ENCODE data around the gene TRIO. TPM values are rescaled to one million over a fixed set of nuclear protein-coding genes. Genes with fewer than 3 reads are reported as not detected.

TRIO gene
- total and polyA plus RNA-seq, 11 donors, result 35.2 to 99.1 (median 58.4) TPM

GRCh38 chr5:14184725-14185124, 41.6 kb downstream of the TRIO start:
- Histone ChIP-seq H3K9me3 (no peaks in the 10 kb centered on the region), H3K27ac (peak overlapping the region; percentile 19 to 90 (median 66)), H3K36me3 (no peaks in the 10 kb centered on the region), H3K4me1 (peaks cover 22 to 84% (median 62%) of the 10 kb centered on the region in 12 donors), H3K4me3 (no peak overlapping the region), H3K27me3 (no peaks in the 10 kb centered on the region)
- 85 to 91% (median 88%) methylated on average over 11 of the region's 11 CpGs for WGBS, 4 donors
- DNase-seq (no peak), ATAC-seq (no peak)
- intact Hi-C loops (cut with DNase I), result loop anchor here in 5 of 10 donors (5.0 kb wide), 2 partner anchors 32 to 37 kb away; no protein-coding TSS in a partner anchor
- TF ChIP-seq CTCF (IDR thresholded peaks at IDR 0.05) (no peak), POLR2A (IDR thresholded peaks at IDR 0.05) (no peak)

GRCh38 chr5:14185326-14186058, 42.4 kb downstream of the TRIO start:
- no peak for TF ChIP-seq POLR2A (IDR thresholded peaks at IDR 0.05)
- no peak for TF ChIP-seq CTCF (IDR thresholded peaks at IDR 0.05)

GRCh38 chr5:14186059-14186830, 43.1 kb downstream of the TRIO start:
- peak overlapping the region; percentile 5 to 90 (median 66) for H3K27ac ChIP-seq
- no peaks in the 10 kb centered on the region for H3K36me3 ChIP-seq
- no peaks in the 10 kb centered on the region for H3K27me3 ChIP-seq
- peaks cover 22 to 97% (median 72%) of the 10 kb centered on the region in 12 donors for H3K4me1 ChIP-seq
- intact Hi-C loops (cut with DNase I), result loop anchor here in 2 of 10 donors (5.0 kb wide), 2 partner anchors 34 to 39 kb away; no protein-coding TSS in a partner anchor
- no peak for DNase-seq
- ATAC-seq, result peak in 1 of 4 donors; percentile 43
- TF ChIP-seq POLR2A (IDR thresholded peaks at IDR 0.05) (no peak), CTCF (IDR thresholded peaks at IDR 0.05) (no peak)
- no peaks in the 10 kb centered on the region for H3K9me3 ChIP-seq
- no peak overlapping the region for H3K4me3 ChIP-seq
- 61 to 79% (median 71%) methylated on average over 7 of the region's 7 CpGs for WGBS, 4 donors

More at GRCh38 chr5:14185326-14186058, 42.4 kb downstream of the TRIO start:
- Histone ChIP-seq H3K27me3 (no peaks in the 10 kb centered on the region), H3K4me3 (no peak overlapping the region), H3K4me1 (peaks cover 22 to 92% (median 67%) of the 10 kb centered on the region in 12 donors), H3K27ac (peak overlapping the region; percentile 5 to 90 (median 66)), H3K36me3 (no peaks in the 10 kb centered on the region), H3K9me3 (no peaks in the 10 kb centered on the region)
- 68 to 74% (median 70%) methylated on average over 7 of the region's 7 CpGs for WGBS, 4 donors
- intact Hi-C loops (cut with DNase I), result loop anchor here in 2 of 10 donors (5.0 kb wide), 2 partner anchors 33 to 38 kb away; no protein-coding TSS in a partner anchor
- peak in 3 of 4 donors; percentile 57 to 70 (median 63) for ATAC-seq
- DNase-seq, result no peak

GRCh38 chr5:14187157-14187556, 44.0 kb downstream of the TRIO start:
- Histone ChIP-seq H3K4me1 (peaks cover 22 to 95% (median 75%) of the 10 kb centered on the region in 12 donors), H3K27ac (peak overlapping the region in 10 of 12 donors; percentile 1 to 90 (median 61)), H3K36me3 (no peaks in the 10 kb centered on the region), H3K9me3 (no peaks in the 10 kb centered on the region), H3K4me3 (no peak overlapping the region), H3K27me3 (no peaks in the 10 kb centered on the region)
- TF ChIP-seq CTCF (IDR thresholded peaks at IDR 0.05) (no peak), POLR2A (IDR thresholded peaks at IDR 0.05) (no peak)
- DNase-seq, result no peak
- no peak for ATAC-seq
- WGBS, 4 donors, result 56 to 65% (median 63%) methylated on average over 3 of the region's 3 CpGs
- intact Hi-C loops (cut with DNase I), result loop anchor here in 2 of 10 donors (5.0 kb wide), 2 partner anchors 35 to 40 kb away; no protein-coding TSS in a partner anchor
